Measurements from ENCODE around the gene OXCT1. TPM values are rescaled to one million over a fixed set of nuclear protein-coding genes. Genes with fewer than 3 reads are reported as not detected.

Gene OXCT1
- total RNA-seq, 1 experiment from 2014 or later, result 48.6 TPM

GRCh38 chr5:41763574-41763973, 106.7 kb downstream of the OXCT1 start:
- no peaks in the 10 kb centered on the region for H3K9me3 Mint-ChIP-seq (ENCODE audit: unreplicated experiment)
- BruUV-seq (replicated peaks), result no TSS peak
- ChIA-PET CTCF (interaction anchor here (0.7 kb wide), 1 partner anchor 664 kb away, joined by 3 read pairs; no protein-coding TSS in a partner anchor), POLR2A (no interaction called here)
- H3K4me3 Mint-ChIP-seq (ENCODE audit: unreplicated experiment), result no peak overlapping the region
- H3K27ac Mint-ChIP-seq (ENCODE audit: low read depth, unreplicated experiment), result peak overlapping the region; percentile 43
- no peak for TF ChIP-seq CTCF (IDR thresholded peaks at IDR 0.05; ENCODE audit: unreplicated experiment)
- intact Hi-C loops (cut with micrococcal nuclease), result no loop called here
- H3K36me3 Mint-ChIP-seq (ENCODE audit: insufficient read depth, unreplicated experiment), result peaks cover 19% of the 10 kb centered on the region
- no peaks in the 10 kb centered on the region for H3K27me3 Mint-ChIP-seq (ENCODE audit: insufficient read depth, unreplicated experiment)
- peaks cover 15% of the 10 kb centered on the region for H3K4me1 Mint-ChIP-seq (ENCODE audit: insufficient read depth, unreplicated experiment)
- DNase-seq (ENCODE audit: unreplicated experiment), result no peak

- Mint-ChIP-seq H3K4me1 (ENCODE audit: insufficient read depth, unreplicated experiment) (peaks cover 15% of the 10 kb centered on the region), H3K9me3 (ENCODE audit: unreplicated experiment) (no peaks in the 10 kb centered on the region), H3K36me3 (ENCODE audit: insufficient read depth, unreplicated experiment) (peaks cover 24% of the 10 kb centered on the region), H3K27ac (ENCODE audit: low read depth, unreplicated experiment) (peak overlapping the region; percentile 43), H3K27me3 (ENCODE audit: insufficient read depth, unreplicated experiment) (no peaks in the 10 kb centered on the region), H3K4me3 (ENCODE audit: unreplicated experiment) (no peak overlapping the region)
- no TSS peak for BruUV-seq (replicated peaks)
- no peak for TF ChIP-seq CTCF (IDR thresholded peaks at IDR 0.05; ENCODE audit: unreplicated experiment)
- ChIA-PET POLR2A (no interaction called here), CTCF (no interaction called here)
- peak; percentile 58 for DNase-seq (ENCODE audit: unreplicated experiment)
- intact Hi-C loops (cut with micrococcal nuclease), result no loop called here
Measured at GRCh38 chr5:41763081-41763480, 107.1 kb downstream of the OXCT1 start.

- ChIA-PET CTCF (interaction anchor here (0.9 to 1.3 kb wide), 2 partner anchors 37 to 80 kb away, joined by 3 to 6 read pairs; no protein-coding TSS in a partner anchor), POLR2A (no interaction called here)
- Mint-ChIP-seq H3K9me3 (ENCODE audit: unreplicated experiment) (no peaks in the 10 kb centered on the region), H3K27me3 (ENCODE audit: insufficient read depth, unreplicated experiment) (no peaks in the 10 kb centered on the region), H3K27ac (ENCODE audit: low read depth, unreplicated experiment) (no peak overlapping the region), H3K36me3 (ENCODE audit: insufficient read depth, unreplicated experiment) (peaks cover 24% of the 10 kb centered on the region), H3K4me3 (ENCODE audit: unreplicated experiment) (no peak overlapping the region), H3K4me1 (ENCODE audit: insufficient read depth, unreplicated experiment) (peaks cover 15% of the 10 kb centered on the region)
- no TSS peak for BruUV-seq (replicated peaks)
- no peak for DNase-seq (ENCODE audit: unreplicated experiment)
- no peak for TF ChIP-seq CTCF (IDR thresholded peaks at IDR 0.05; ENCODE audit: unreplicated experiment)
- intact Hi-C loops (cut with micrococcal nuclease), result no loop called here
Measured at GRCh38 chr5:41762426-41762825, 107.8 kb downstream of the OXCT1 start.

GRCh38 chr5:41761663-41762062, 108.6 kb downstream of the OXCT1 start:
- Mint-ChIP-seq H3K4me1 (ENCODE audit: insufficient read depth, unreplicated experiment) (peaks cover 15% of the 10 kb centered on the region), H3K27me3 (ENCODE audit: insufficient read depth, unreplicated experiment) (no peaks in the 10 kb centered on the region), H3K9me3 (ENCODE audit: unreplicated experiment) (no peaks in the 10 kb centered on the region), H3K36me3 (ENCODE audit: insufficient read depth, unreplicated experiment) (peaks cover 24% of the 10 kb centered on the region), H3K4me3 (ENCODE audit: unreplicated experiment) (no peak overlapping the region), H3K27ac (ENCODE audit: low read depth, unreplicated experiment) (no peak overlapping the region)
- no TSS peak for BruUV-seq (replicated peaks)
- intact Hi-C loops (cut with micrococcal nuclease), result no loop called here
- no peak for TF ChIP-seq CTCF (IDR thresholded peaks at IDR 0.05; ENCODE audit: unreplicated experiment)
- ChIA-PET CTCF (interaction anchor here (0.9 to 1.3 kb wide), 2 partner anchors 38 to 81 kb away, joined by 3 to 6 read pairs; no protein-coding TSS in a partner anchor), POLR2A (interaction anchor here (0.7 to 1.2 kb wide), 4 partner anchors 9 to 1794 kb away, joined by 3 to 4 read pairs (median 4); no protein-coding TSS in a partner anchor)
- DNase-seq (ENCODE audit: unreplicated experiment), result no peak
